Endothelial cell of umbilical vein (primary cell): ENCODE data around the gene ATP6V1G1. TPM values are rescaled to one million over a fixed set of nuclear protein-coding genes. Genes with fewer than 3 reads are reported as not detected.

Source experiments
- BruUV-seq: library from RNA; stranded (reverse); fragments of 400-500 nt; replicated peaks from 2 replicates; lab custom pipeline; 2021; lab: Mats Ljungman, UMichigan
- CTCF ChIA-PET: fragments of 300-600, 350-600 bp; sonication (Branson Sonifier 250); formaldehyde crosslinking; loops from one replicate; lab custom pipeline; 2021; ENCODE audit warnings: antibody characterized with exemption, inconsistent platforms; lab: Charles Lee
- POLR2A ChIA-PET: fragments of 300-600, 350-600 bp; sonication (Branson Sonifier 250); formaldehyde crosslinking; loops from one replicate; lab custom pipeline; 2021; ENCODE audit warnings: antibody characterized with exemption, inconsistent platforms; lab: Charles Lee
- DNase-seq: peaks from one replicate; pipeline ENCODE4 v3.0.0-alpha.2; 2011; ENCODE audit warnings: low read depth, low spot score
- FAIRE-seq: peaks from 2 replicates; lab custom pipeline; 2011; peaks lifted over from hg19 to GRCh38; lab: Jason Lieb, UNC
- H2AFZ ChIP-seq: 2 replicates; pipeline ENCODE4 v1.6.0; 2012; ENCODE audit warnings: low read depth, low read length, control low read depth, inconsistent platforms
- H3K27ac ChIP-seq: 2 replicates; pipeline ENCODE4 v1.5.1; 2011; ENCODE audit warnings: low read depth, mild to moderate bottlenecking, control low read depth, low read length, moderate library complexity; ENCODE audit not compliant: insufficient read depth
- H3K27me3 ChIP-seq, 2 experiments: 2 replicates each; pipeline versions ENCODE4 v1.6.0 to v1.6.1; 2011; ENCODE audit warnings: low read length in 2 of 2, mixed read lengths in 1 of 2; ENCODE audit not compliant: control insufficient read depth in 2 of 2, insufficient read depth in 2 of 2
- H3K36me3 ChIP-seq, 2 experiments: 2 replicates in 1 of 2; 3 replicates in 1 of 2; pipeline ENCODE4 v1.5.1; 2011; ENCODE audit warnings: low read length in 2 of 2, mild to moderate bottlenecking in 1 of 2, moderate library complexity in 1 of 2; ENCODE audit not compliant: control insufficient read depth in 2 of 2, insufficient read depth in 2 of 2; ENCODE audit errors: extremely low read depth in 1 of 2
- H3K4me1 ChIP-seq: 3 replicates; pipeline ENCODE4 v1.5.1; 2011; ENCODE audit warnings: mild to moderate bottlenecking, low read length; ENCODE audit not compliant: control insufficient read depth, insufficient read depth; ENCODE audit errors: extremely low read depth
- H3K4me2 ChIP-seq: 2 replicates; pipeline ENCODE4 v1.6.1; 2011; ENCODE audit warnings: low read length, control low read depth, mixed read lengths; ENCODE audit not compliant: insufficient read depth
- H3K4me3 ChIP-seq, 3 experiments: fragments of 200-600 bp in 1 of 3; sonication (generic), shearing (Covaris generic) in 1 of 3; replicated peaks in 1 of 3; 2 replicates each; pipeline ENCODE4 v1.5.1; 2011 to 2016; ENCODE audit warnings: control low read depth in 3 of 3, low read length in 3 of 3, mild to moderate bottlenecking in 2 of 3, inconsistent platforms in 1 of 3, low read depth in 1 of 3, moderate library complexity in 1 of 3; ENCODE audit not compliant: insufficient read depth in 1 of 3
- H3K79me2 ChIP-seq: 2 replicates; pipeline ENCODE4 v1.6.0; 2012; ENCODE audit warnings: low read length, inconsistent platforms; ENCODE audit not compliant: control insufficient read depth, insufficient read depth
- H3K9ac ChIP-seq: replicated peaks from 2 replicates; pipeline ENCODE3; 2011; ENCODE audit warnings: low read length, control low read depth; ENCODE audit not compliant: insufficient read depth; ENCODE audit errors: extremely low read depth
- H3K9me1 ChIP-seq: replicated peaks from 3 replicates; pipeline ENCODE4 v1.6.0; 2011; ENCODE audit warnings: mild to moderate bottlenecking, low read length; ENCODE audit not compliant: control insufficient read depth, insufficient read depth; ENCODE audit errors: extremely low read depth
- H3K9me3 ChIP-seq: replicated peaks from 2 replicates; pipeline ENCODE4 v1.5.1; 2012; ENCODE audit warnings: low read length, inconsistent platforms; ENCODE audit not compliant: control insufficient read depth, insufficient read depth
- H4K20me1 ChIP-seq: replicated peaks from 2 replicates; pipeline ENCODE3; 2011; ENCODE audit warnings: mild to moderate bottlenecking, low read length; ENCODE audit not compliant: control insufficient read depth, insufficient read depth; ENCODE audit errors: extremely low read depth
- EZH2 ChIP-seq: IDR thresholded peaks from 2 replicates; pipeline ENCODE4 v1.6.1; 2012; ENCODE audit warnings: borderline replicate concordance, low read depth, mild to moderate bottlenecking, moderate library complexity, low read length, inconsistent platforms; ENCODE audit not compliant: severe bottlenecking
- FOS ChIP-seq: IDR thresholded peaks from 2 replicates; pipeline ENCODE4 v1.6.1; 2011; ENCODE audit warnings: mild to moderate bottlenecking, low read length, moderate library complexity, borderline replicate concordance; ENCODE audit not compliant: insufficient read depth
- GATA2 ChIP-seq: IDR thresholded peaks from 2 replicates; pipeline ENCODE4 v1.7.0; 2011; ENCODE audit warnings: low read depth, mild to moderate bottlenecking, moderate library complexity, mixed read lengths, low read length; ENCODE audit not compliant: insufficient read length, insufficient read depth
- JUN ChIP-seq: IDR thresholded peaks from 2 replicates; pipeline ENCODE4 v1.6.1; 2011; ENCODE audit warnings: borderline replicate concordance, low read depth; ENCODE audit not compliant: insufficient read length, insufficient read depth
- MYC ChIP-seq: IDR thresholded peaks from one replicate; pipeline ENCODE4 v1.6.1; 2011; ENCODE audit warnings: mild to moderate bottlenecking, low read depth, low read length
- POLR2A ChIP-seq: IDR thresholded peaks from 2 replicates; pipeline ENCODE4 v1.6.1; 2012; ENCODE audit warnings: low read depth, mild to moderate bottlenecking, control low read depth, low read length
- POLR2AphosphoS5 ChIP-seq: IDR thresholded peaks from 2 replicates; pipeline ENCODE4 v1.6.1; 2012; ENCODE audit warnings: low read depth, mild to moderate bottlenecking, control low read depth, low read length, moderate library complexity; ENCODE audit not compliant: insufficient read depth
- dilution Hi-C: fragments of 300-500 bp; cut with MboI; formaldehyde crosslinking; loops from one replicate; pipeline ENCODE4 v1.15.0; 2019; ENCODE audit warnings: low sequenced_read_pairs; ENCODE audit not compliant: extremely low pct_ligation_motif_present
- intact Hi-C: fragments of 100-400 bp; cut with micrococcal nuclease; formaldehyde crosslinking; loops from one replicate; pipeline ENCODE4 v1.10.0; 2022
- polyA plus RNA-seq, 4 experiments: library from polyadenylated mRNA; depleted of rRNA in 3 of 4; stranded (reverse) in 3 of 4; unstranded in 1 of 4; fragments of >200 nt; gene quantifications; 2 replicates each; pipeline versions ENCODE4 v1.2.1 to v1.2.3, GENCODE V29; 2011 to 2012; ENCODE audit warnings: missing spikeins in 1 of 4
- total RNA-seq: library from RNA; stranded (reverse); gene quantifications from 2 replicates; pipeline ENCODE4 v1.2.3, GENCODE V29; 2021
- TF ChIP-seq, protein P1 (sequence below): IDR thresholded peaks from 2 replicates; pipeline ENCODE4 v1.6.1; 2011; ENCODE audit not compliant: insufficient read depth, insufficient read length
- TF ChIP-seq, protein P2 (sequence below), 2 donors: IDR thresholded peaks; 1 replicate in 1 of 2; 2 replicates in 1 of 2; pipeline ENCODE4 v1.5.1; 2011; ENCODE audit warnings: low read length in 2 of 2, mild to moderate bottlenecking in 2 of 2, moderate library complexity in 2 of 2, control low read depth in 1 of 2, inconsistent platforms in 1 of 2, low read depth in 1 of 2; ENCODE audit not compliant: insufficient read depth in 1 of 2; ENCODE audit errors: extremely low read depth in 1 of 2

The ATP6V1G1 gene
- total and polyA plus RNA-seq, 2 donors (not counting 3 experiments of a cell fraction or from before 2014, with no cell fraction given), result 78.9 to 96.9 TPM

DNA sequence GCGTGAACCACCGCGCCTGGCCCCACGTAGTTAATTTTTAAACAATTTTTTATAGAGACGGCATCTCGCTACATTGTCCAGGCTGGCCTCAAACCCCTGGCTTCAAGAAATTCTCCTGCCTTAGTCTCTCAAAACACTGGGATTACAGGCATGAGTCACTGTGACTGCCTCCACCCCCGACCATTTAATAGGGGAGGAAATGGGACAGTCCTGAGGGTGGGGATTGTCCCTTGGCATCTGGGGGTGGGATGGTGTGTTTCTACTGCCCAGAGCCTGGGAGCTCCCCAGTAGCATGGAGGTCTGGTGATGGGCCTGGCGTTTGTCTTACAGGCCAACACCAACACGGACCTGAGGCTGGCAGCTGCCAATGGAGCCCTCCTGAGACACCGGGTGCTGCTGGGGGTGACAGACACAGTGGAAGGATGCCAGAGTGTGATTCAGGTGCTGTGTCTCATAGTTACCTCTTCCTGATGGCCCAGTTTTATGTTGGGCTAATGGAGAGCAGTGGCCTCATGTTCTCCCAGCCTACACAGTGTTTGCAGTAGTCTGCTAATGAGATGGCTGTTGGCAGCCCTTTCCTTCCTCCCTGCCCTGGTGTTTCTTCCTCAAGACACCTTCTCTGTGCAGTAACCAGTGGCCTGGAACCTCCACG, 46.0 kb downstream of the ATP6V1G1 start:
- no peak overlapping the region for H3K27ac ChIP-seq
- TF ChIP-seq GATA2 (no peak), POLR2A (no peak), MYC (no peak), EZH2 (no peak), POLR2AphosphoS5 (no peak), FOS (no peak), JUN (no peak)
- TF ChIP-seq, protein P1, sequence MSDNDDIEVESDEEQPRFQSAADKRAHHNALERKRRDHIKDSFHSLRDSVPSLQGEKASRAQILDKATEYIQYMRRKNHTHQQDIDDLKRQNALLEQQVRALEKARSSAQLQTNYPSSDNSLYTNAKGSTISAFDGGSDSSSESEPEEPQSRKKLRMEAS, result no peak
- TF ChIP-seq, protein P2, sequence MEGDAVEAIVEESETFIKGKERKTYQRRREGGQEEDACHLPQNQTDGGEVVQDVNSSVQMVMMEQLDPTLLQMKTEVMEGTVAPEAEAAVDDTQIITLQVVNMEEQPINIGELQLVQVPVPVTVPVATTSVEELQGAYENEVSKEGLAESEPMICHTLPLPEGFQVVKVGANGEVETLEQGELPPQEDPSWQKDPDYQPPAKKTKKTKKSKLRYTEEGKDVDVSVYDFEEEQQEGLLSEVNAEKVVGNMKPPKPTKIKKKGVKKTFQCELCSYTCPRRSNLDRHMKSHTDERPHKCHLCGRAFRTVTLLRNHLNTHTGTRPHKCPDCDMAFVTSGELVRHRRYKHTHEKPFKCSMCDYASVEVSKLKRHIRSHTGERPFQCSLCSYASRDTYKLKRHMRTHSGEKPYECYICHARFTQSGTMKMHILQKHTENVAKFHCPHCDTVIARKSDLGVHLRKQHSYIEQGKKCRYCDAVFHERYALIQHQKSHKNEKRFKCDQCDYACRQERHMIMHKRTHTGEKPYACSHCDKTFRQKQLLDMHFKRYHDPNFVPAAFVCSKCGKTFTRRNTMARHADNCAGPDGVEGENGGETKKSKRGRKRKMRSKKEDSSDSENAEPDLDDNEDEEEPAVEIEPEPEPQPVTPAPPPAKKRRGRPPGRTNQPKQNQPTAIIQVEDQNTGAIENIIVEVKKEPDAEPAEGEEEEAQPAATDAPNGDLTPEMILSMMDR (IDR thresholded peaks at IDR 0.05; ENCODE audit: extremely low read depth in 1 of 2, insufficient read depth in 1 of 2, low read depth in 1 of 2, low read length in 2 of 2), result no peak
- no peak overlapping the region for H3K4me2 ChIP-seq
- no peaks in the 10 kb centered on the region for H3K79me2 ChIP-seq
- H3K36me3 ChIP-seq, result peaks cover 0 to 7% of the 10 kb centered on the region in 2 experiments
- FAIRE-seq (no peak), DNase-seq (no peak)
- H3K27me3 ChIP-seq, result no peaks in the 10 kb centered on the region
- no peaks in the 10 kb centered on the region for H3K4me1 ChIP-seq
- no peaks in the 10 kb centered on the region for H4K20me1 ChIP-seq
- dilution Hi-C loops, result no loop called here
- H3K9me1 ChIP-seq, result no peaks in the 10 kb centered on the region
- CTCF ChIA-PET, result no interaction called here
- intact Hi-C loops, result no loop called here
- POLR2A ChIA-PET, result no interaction called here
- no TSS peak for BruUV-seq
- no peaks in the 10 kb centered on the region for H3K9me3 ChIP-seq
- no peak overlapping the region for H3K9ac ChIP-seq
- H3K4me3 ChIP-seq, result no peak overlapping the region
- H2AFZ ChIP-seq, result no peak overlapping the region
